ENCODE data around the gene IGF2BP2.

GRCh38 chr3:185623939-185624665 lies 200.7 kb downstream of the IGF2BP2 start:
- TF ChIP-seq POLR2A (IDR thresholded peaks at IDR 0.05; ENCODE audit: low read depth, low read length) (no peak), POLR2AphosphoS5 (IDR thresholded peaks at IDR 0.05; ENCODE audit: low read depth, low read length) (no peak)

All from GM12892 (cell line).